Femur (tissue), 1 donor: Measurements from ENCODE around the gene OLA1.

ENCODE experiments used
- DNase-seq: peaks from one replicate; pipeline ENCODE4 v3.0.0-alpha.2; 2017

Gene OLA1

DNA sequence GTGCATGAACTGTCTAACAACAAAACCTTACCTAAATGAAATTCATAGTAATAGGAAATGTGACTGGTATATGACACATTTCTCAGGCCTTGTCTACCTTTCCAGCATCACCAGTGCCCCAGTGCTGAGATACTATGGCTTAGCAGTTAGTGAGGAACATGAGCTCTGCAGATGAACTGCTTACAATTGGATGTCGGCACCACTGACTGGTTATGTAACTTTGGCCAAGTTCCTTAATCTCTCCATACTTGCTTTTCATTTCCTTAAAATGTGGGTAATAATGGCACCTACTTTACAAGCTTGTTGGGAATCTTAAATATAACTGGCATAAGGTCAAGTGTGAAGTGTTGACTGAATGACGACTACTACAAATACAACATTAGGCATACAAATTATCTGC, 136.3 kb downstream of the OLA1 start:
- DNase-seq, result no peak

DNA sequence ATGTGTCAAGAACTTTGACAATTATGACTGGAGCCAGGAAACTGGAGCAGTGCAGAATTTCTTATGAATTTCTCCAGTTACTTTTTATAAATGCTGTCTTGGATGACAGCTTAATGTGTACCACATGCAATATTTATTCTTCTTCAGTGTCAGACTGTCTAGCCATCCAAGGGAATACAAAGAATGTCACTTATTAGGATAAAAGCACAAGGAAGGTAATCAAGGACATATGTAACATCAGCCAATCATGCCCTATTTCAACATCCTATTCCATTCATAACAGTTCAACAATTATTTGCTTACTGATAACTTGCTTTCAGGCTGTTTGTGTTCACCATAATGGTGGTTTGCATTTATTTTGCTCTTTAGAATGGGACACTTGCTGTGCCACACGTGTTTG, 139.8 kb downstream of the OLA1 start:
- no peak for DNase-seq

DNA sequence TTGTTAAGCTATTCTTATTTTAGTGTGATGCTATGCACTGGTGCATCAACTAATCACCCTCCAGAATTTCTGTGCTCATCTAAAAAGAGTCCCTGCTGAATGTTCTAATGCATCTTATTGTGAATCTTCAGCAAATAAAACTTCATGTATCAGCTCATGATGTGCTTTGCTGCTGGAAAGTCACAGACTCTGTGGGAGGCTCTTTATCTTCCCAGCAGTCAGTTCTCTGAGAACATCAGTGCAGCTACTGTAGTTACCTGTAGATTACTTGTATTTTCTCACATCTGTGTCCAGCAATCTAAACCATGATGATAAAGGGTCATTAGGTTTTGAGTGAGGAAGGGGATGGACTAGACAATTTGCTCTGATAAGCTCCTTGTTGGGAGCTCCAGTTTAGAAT, 141.6 kb downstream of the OLA1 start:
- no peak for DNase-seq

DNA sequence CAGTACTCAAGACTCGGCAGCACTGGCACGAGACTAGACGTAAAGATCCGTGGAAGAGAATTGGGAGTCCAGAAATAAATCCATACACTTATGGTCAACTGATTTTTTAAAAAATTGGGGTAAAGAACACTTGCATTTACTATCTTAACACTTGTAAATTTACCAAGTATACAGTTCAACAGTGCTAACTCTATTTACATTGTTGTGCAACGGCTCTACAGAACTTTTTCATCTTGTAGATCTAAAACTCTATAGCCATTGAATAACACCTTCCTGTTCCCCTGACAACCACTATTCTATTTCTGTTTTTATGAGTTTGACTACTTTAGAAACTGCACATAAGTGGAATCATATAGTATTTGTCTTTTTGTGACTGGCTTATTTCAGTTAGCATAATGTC, 153.8 kb downstream of the OLA1 start:
- no peak for DNase-seq

DNA sequence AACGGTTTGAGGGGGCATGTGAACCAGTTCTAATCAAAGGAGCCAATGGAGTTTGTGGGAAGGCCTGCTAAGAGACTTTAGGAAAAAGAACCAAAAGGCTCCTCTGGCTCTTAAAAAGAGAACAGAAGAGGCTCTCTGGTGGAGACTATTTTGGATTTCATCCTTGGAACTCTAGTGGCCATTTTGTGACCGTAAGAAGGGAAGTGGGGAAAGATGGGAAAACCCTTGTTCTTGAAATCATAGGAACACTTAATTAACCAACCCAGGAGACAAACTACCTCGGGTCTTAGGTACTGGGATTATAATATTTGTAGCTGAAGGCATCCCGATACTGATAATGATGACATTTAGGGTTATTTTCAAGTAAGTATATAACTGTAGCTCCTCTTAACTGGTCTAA, 157.9 kb downstream of the OLA1 start:
- DNase-seq, result no peak

DNA sequence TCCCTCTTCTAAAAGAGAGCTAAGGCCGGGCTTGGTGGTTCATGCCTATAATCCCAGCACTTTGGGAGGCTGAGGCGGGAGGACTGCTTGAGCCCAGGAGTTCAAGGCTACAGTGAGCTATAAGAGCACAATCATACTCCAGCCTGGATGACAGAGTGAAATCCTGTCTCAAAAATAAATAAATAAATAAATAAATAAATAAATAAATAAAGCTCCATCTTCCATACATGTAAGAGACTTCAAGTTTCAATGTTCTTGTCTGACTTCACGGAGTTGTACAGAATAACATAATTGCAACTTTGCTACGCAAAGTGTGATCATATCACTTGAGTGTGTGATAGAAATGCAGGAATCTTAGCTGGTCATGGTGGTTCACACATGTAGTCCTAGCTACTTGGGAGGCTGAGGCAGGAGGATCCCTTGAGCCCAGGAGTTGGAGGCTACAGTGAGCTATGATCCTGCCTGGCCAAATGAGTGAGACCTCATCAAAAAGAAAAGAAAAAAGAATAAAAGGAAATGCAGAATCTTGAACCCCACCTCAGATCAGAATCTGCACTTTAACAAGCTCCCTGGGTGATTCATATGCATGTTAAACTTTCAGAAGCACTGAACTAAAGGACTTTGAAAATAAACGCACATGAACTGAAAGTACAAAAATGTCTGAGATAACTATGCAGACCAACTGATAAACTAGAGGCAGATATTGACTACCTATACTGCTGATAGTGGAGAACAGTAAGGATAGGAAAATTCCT, 159.4 kb downstream of the OLA1 start:
- no peak for DNase-seq

DNA sequence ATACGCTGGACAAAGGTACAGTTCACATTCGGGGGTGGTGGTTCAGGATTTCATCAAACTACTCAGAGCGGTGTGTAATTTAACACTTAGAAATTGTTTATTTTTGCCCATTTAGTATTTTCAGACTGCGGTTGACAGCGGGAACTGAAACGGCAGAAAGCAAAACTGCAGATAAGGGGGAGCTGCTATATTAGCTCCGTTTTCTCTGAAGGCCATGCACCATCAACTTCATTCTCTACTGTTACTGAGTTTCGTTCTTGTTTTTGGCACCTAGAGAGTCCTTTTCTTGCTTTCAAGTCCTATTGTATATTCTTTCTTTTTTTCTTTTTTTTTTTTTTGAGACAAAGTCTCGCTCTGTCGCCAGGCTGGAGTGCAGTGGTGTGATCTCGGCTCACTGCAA, 161.6 kb downstream of the OLA1 start:
- no peak for DNase-seq

DNA sequence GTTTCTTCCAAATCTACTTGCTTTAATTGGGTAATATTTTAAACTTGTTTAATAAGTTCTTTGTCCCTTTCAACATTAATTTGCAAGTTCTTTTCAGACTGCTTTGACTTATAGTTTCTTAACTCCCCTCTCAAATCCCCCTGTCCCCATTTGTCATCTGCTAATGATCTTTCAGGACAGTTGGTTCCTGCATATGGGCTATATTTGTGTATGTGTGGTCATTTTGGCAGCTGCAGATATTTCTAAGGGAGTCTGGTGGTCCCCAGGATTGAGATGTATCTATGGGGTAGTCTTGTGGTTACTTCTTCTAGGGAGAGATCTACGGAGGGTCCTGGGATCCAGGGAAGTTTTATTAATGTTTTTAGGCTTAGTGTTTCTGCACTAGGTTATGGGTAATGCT, 162.6 kb downstream of the OLA1 start:
- no peak for DNase-seq

DNA sequence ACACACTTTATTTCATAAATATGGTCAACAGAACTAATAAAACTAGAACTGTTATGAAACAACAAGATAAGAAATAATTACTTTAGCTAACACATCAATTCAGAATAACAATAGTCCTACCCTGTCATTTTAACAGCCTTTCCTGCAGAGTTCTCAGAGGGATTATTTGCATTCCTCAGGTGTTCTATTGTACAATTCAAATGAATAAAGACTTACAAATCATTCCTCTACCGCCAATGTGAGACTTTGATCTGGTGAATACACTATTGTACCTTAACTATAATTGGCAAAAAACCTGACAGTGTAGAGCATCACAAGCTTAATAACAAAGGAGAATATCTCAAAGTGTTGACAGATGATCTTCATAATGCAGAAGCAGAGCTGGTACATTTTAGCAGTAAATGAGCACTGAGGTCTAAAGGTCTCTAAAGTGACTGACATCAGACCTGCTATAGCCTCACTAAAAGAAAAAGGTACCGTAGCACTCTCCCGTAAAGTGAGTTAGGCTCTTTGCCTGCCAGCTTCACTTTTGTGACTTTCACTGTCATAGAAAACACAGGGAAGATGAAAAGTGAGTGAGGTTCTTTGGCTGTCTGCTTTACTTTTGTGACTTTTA, 164.4 kb downstream of the OLA1 start:
- no peak for DNase-seq

DNA sequence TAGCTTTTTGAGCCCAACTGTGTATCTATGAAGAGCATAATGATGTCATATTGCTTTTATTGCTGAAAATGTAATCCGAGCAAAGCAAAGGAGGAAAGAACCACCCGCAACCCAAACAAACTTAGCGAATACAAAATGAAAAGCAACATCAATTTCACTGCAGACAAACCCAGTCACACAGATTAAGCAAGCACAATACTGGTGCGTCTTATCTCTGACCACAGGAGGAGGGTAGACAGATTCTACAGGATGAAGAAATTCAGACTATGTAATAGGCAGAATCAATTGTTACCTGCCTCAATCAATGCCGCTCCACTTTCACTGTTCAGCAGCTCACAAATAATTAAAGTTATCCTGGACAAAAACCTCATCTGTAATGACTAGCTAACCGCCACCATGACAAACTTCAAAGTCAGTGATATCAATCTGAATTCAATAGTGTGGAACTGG, 167.6 kb downstream of the OLA1 start:
- no peak for DNase-seq

DNA sequence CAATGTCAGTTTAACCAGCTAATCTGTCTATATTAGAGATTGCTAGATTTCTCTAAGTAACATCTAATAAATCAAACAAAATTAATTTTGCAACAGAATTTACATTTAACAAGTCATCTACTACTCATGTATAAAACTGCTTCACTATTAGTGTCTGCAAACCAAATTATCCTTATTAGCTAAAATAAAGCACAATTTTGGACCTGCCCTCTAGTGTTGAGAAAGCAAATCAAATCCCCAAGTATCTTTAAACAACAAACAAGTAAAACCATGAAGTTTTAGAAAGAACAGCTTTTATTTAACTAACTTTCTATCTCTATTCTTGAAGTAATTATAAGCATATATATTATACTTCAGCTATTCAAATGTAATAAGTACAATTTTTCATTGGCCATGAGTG, 170.1 kb downstream of the OLA1 start:
- no peak for DNase-seq

DNA sequence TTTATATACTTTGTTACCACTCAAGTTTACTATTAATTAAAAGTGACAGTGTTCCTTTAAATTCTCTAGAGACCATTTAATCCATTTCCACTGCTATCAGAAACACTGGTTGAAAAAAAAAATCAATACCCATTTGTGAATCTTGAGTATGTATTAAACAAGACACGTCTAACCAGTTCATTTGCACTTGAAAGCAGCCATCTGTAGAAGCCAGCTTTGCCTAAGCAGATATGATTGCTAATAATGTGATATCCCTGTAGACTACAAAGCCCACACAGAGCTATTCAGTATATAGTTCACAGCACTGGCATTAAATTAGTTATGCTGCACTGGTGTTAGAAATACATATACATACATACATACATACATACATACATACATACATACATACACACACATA, 171.4 kb downstream of the OLA1 start:
- DNase-seq, result no peak

DNA sequence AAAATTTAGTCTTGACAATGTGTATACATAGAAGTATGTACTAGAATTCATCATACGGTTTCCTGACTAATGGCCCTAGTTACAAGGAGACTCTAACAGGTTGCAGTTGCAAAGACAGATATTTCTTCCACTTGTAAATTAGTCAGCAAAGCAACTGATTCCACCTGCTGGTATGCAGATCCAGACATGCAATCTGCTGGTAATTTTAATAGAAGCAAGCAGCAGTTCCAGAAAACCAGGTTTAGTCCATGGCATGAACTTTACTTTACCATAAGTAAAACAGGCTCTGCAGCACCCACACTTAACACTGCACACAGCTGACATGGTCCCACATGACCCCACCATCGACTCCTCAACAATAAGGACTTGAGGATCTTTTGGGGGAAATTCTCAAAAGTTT, 172.3 kb downstream of the OLA1 start:
- no peak for DNase-seq

DNA sequence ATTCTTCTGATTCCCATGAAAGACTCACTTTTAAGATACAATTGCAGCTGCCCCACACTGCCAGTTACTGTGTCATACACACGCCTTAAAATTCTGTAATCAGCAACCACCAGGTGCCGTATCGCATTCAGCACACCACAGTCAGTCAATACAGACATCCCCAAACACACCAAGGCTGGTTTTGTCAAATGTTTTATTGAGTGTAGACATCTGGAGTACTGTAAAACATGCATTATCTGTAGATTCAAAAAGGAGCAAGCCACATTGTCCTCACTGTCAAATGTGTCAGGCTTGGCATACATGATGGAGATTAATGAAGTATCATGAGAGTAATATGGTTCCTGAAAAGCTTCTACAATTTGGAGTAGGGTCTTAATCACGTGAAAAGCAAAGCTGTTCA, 173.5 kb downstream of the OLA1 start:
- no peak for DNase-seq

DNA sequence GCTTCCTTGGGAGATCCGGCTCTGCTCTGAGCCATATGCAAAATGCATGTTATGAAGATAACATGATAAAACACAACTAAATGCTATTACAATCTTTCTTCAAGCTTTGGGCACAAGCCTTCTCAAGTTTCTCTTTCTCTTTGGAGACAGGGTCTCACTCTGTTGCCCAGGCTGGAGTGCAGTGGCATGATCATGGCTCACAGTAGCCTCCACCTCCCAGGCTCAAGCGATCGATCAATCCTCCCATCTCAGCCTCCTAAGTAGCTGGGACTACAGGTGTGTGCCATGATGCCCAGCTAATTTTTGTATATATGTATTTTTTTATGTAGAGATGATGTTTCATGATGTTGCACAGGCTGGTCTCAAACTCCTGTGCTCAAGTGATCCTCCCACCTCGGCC, 175.5 kb downstream of the OLA1 start:
- DNase-seq, result no peak

DNA sequence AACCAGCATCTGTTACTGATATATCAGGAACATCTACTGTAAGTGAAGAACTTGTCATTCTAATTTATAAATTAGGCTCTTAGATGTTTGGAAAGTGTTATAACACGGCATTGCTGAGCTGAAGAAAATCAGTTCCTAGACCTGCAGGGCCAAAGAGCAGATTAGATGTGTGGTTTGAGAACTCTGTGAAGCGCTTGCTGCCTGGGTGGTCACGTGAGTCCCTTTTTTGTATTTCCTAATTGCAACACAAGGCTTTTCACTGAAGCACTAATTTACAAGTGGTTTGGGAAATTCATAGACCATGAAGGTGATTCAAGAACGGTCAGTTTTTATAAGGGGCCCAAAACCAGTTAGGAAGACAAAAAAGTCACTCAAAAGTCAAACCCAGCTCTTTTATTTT, 176.3 kb downstream of the OLA1 start:
- no peak for DNase-seq

DNA sequence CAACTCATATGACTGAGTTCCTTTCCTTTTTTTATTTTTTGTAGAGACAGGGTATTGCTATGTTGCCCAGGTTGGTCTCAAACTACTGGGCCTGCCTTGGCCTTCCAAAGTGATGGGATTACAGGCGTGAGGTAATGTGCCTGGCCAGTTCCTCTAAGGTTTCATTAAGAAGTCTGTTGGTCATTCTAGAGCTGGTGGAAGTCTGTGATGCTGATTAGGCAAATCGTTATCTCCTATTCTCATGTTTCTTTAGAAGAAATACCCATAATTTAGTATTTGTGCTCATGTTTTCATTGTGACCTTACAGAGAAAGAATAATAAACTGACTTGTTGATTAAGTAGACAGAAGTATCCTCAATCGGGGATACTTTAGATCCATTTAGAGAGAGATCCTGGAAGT, 177.0 kb downstream of the OLA1 start:
- DNase-seq, result no peak

DNA sequence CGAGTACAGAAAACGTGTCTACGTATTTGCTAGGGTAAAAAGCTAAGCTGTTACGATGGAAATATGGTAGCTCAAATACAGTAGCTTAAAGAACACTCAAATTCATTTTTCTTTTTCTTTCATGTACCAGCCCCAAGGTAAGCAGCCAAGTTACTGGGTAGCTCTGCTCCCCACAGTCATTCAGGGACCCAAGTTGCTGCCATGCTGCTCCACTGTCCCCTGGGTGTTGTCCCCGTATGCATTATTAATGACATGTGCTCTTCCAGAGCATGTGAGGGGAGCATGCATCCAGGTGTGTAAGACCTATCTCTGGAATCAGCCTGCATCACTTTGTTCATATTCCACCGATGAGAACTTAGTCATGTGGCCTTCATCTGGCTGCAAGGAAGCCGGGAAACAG, 178.1 kb downstream of the OLA1 start:
- no peak for DNase-seq

DNA sequence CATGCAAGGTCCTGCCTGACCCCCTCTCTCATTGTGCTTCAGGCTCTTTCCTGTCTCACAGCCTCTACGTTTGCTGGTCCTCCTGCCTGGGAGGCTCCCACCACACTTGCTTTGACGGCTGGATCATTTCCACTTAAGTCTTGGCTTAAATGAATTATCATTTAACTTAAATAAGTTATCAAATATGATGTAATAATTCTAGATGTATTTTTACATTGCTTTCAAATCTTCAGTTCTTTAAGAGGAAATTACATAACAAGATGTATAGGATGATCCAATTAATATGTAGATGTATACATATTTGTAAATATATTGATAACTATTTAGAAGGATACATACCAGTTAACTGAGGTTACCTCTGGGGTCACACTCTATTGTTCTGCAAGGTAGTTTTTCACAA, 180.5 kb downstream of the OLA1 start:
- no peak for DNase-seq

DNA sequence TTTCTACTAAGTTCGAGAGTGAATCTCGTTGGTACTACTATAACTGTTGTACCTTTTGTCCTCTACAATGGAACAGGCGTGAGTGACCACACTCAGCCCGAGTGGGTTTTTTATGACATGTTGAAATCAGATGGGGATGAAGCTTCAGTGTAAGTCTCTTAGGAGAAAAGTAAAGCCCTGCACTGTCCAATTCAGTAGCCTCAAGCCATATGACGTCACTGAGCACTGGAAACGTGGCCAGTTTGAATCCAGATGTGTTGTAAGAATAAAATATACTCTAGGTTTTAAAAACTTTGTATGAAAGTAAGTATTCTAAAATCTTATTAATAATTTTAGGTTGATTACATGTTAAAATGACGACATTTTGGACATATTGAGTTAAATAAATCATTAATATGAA, 181.5 kb downstream of the OLA1 start:
- no peak for DNase-seq

DNA sequence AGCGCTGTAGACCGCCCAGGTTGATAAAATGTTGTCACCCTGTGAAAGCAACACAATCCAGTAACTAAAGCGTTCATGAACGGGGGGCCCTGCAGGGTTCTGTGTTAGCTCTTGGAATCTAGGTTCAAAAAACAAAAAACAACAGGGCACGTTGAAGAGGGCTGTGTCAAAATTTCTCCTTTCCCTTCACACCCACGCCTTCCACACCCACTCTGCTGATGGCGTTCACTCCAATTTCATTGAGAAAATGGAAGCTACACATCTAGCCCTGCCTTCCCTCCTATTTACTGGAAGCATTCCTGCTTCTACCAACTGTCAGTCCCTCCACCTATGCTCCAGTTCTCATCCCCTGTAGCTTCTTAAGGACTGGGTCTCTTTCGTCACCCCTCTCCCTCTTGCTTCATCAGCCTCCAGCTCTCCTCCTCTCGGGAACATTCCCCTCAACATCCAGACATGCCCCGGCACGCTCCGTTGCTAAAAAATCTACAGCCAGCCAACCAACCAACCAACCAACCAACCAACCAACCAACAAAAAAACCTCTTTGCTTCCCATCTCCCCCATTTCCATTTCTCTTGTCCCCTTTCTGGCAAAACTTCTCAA, 184.7 kb downstream of the OLA1 start:
- no peak for DNase-seq

DNA sequence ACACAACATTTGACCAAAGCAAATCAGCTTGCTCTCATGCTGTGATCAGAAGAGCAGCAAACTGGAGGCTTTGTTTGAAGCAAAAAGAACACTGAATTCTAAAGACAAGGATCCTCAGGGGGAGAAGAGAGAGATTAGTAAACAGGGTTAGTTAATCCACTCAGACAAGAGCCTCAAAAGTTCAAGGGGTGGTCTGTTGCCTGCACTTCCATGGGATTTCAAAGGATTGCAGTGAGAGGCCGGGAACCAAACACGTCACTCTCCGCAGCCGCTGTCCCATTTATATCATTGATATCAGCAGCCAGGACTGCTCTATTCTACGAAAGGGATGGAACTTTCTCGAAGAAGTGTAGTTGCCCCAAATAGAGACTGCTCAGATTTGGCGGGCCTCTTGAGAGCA, 185.4 kb downstream of the OLA1 start:
- no peak for DNase-seq

DNA sequence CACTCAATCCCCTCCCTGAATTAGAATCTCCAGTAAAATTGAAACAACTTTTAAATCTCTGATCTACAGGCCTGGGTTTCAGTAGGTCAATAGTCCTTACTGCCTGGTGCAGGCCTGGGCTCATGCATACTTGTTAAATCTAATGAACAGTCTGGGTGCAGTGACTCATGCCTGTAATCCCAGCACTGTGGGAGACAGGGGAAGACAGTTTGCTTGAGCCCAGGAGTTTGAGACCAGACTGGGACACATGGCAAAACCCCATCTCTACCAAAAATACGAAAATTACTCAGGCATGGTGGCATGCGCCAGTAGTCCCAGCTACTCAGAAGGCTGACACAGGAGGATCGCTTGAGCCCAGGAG, 188.5 kb downstream of the OLA1 start:
- no peak for DNase-seq

DNA sequence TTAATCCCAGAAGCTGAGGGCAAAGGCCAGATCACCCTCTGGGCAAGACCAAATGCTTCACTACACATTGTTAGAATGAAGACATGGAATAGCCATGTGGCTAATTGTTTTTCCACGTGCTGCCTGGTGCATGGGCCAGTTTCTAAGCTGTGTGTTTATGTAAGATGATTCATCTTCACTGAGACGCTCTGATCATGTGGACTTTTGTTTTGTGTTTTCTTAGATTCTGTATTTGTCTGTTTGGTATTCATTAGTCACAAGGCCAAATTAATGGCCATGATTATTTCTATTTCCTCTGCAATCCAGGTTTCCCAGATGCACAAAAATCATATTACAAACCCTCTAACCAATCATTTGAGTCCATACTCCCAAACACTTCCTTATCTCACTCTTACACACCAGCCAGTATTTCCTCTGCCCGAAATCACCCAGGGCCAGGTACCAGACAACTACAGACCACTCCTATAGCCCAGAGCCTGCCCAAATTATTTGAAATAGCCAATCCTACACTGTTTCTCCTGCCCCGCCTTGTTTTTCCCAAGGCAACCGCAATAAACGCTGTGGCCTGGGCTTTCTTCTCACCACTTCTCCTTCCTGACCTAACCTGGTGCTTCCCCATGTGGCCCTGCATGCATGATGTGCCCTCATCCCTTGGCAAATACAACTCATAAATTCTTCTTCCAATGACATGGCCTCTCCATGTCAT, 189.0 kb downstream of the OLA1 start:
- DNase-seq, result no peak
